SU-DHL-6 (cell line): Measurements from ENCODE around the gene TEX13C.

Experiments
- H2AFZ ChIP-seq: fragments of 200-600 bp; sonication (generic); 2 replicates; pipeline ENCODE4 v1.6.1; 2014; ENCODE audit warnings: low read depth, mild to moderate bottlenecking, moderate library complexity, mixed read lengths, antibody characterized with exemption, low read length; ENCODE audit not compliant: severe bottlenecking
- H3F3A ChIP-seq: fragments of 200-600 bp; shearing (Covaris generic); 2 replicates; pipeline ENCODE4 v1.6.0; 2016; ENCODE audit warnings: antibody characterized with exemption, mild to moderate bottlenecking; ENCODE audit not compliant: insufficient read depth
- H3K27ac ChIP-seq: fragments of 200-600 bp; sonication (generic); 2 replicates; pipeline ENCODE4 v1.5.1; 2016; ENCODE audit warnings: low read depth, mild to moderate bottlenecking, low read length, moderate library complexity, mixed read lengths
- H3K27me3 ChIP-seq: fragments of 200-600 bp; sonication (generic), shearing (Covaris generic); 2 replicates; pipeline ENCODE4 v1.6.0; 2014; ENCODE audit warnings: mild to moderate bottlenecking, low read length
- H3K36me3 ChIP-seq: fragments of 200-600 bp; sonication (generic); 2 replicates; pipeline ENCODE4 v1.6.1; 2014; ENCODE audit warnings: mild to moderate bottlenecking, low read length, mixed read lengths
- H3K4me2 ChIP-seq: fragments of 300-600, 200-600 bp; shearing (Covaris generic), sonication (generic); 2 replicates; pipeline ENCODE4 v1.6.0; 2014; ENCODE audit warnings: low read length, low read depth, mild to moderate bottlenecking; ENCODE audit not compliant: poor library complexity, severe bottlenecking
- H3K4me3 ChIP-seq: fragments of 200-600 bp; sonication (generic); 2 replicates; pipeline ENCODE4 v1.5.1; 2014; ENCODE audit warnings: antibody characterized with exemption, low read length, mild to moderate bottlenecking, mixed read lengths; ENCODE audit not compliant: insufficient read depth, poor library complexity, severe bottlenecking
- H3K79me2 ChIP-seq: fragments of 200-600 bp; sonication (generic); 2 replicates; pipeline ENCODE4 v1.6.1; 2014; ENCODE audit warnings: mild to moderate bottlenecking, low read length, moderate library complexity; ENCODE audit not compliant: insufficient read depth
- H3K9ac ChIP-seq: fragments of 200-600 bp; sonication (generic); 2 replicates; pipeline ENCODE4 v1.7.0; 2014; ENCODE audit warnings: mild to moderate bottlenecking, low read length
- H3K9me2 ChIP-seq: fragments of 200-600 bp; sonication (generic); replicated peaks from 2 replicates; pipeline ENCODE4 v1.6.1; 2014; ENCODE audit warnings: low read length; ENCODE audit not compliant: insufficient read depth
- H3K9me3 ChIP-seq: fragments of 200-600 bp; sonication (generic); 2 replicates; pipeline ENCODE4 v1.6.1; 2014; ENCODE audit warnings: low read length, mixed read lengths; ENCODE audit not compliant: insufficient read depth
- H4K20me1 ChIP-seq: fragments of 200-600 bp; sonication (generic); 2 replicates; pipeline ENCODE4 v1.6.1; 2014; ENCODE audit warnings: low read depth, mild to moderate bottlenecking, antibody characterized with exemption, low read length, moderate library complexity, mixed read lengths
- EZH2phosphoT487 ChIP-seq: fragments of 200-600 bp; sonication (generic), shearing (Covaris generic); conservative IDR thresholded peaks from 2 replicates; pipeline ENCODE4 v1.6.1; 2018; ENCODE audit warnings: mild to moderate bottlenecking, antibody characterized with exemption, low read length, moderate library complexity, mixed read lengths
- TF ChIP-seq, protein P1 (sequence below): fragments of 200-600 bp; sonication (generic); IDR thresholded peaks from one replicate; pipeline ENCODE4 v1.5.1; 2017; ENCODE audit warnings: antibody characterized with exemption, mild to moderate bottlenecking, low read length, moderate library complexity; ENCODE audit not compliant: insufficient read depth, poor library complexity, severe bottlenecking

TEX13C gene

DNA sequence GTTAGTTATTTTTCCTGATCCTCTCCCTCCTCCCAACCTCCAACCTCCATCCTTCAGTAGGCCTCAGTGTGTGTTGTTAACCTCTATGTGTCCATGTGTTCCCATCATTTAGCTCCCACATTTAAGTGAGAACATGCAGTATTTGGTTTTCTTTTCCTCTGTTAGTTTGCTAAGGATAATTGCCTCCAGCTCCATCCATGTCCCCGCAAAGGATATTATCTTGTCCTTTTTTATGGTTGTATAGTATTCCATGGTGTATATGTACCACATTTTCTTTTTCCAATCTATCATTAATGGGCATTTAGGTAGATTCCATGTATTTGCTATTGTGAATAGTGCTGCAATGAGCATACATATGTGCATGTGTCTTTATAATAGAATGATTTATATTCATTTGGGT lies 54.5 kb downstream of the TEX13C start:
- Histone ChIP-seq H3K9me2 (no peaks in the 10 kb centered on the region), H3K27ac (no peak overlapping the region), H3K27me3 (no peaks in the 10 kb centered on the region), H3K79me2 (no peaks in the 10 kb centered on the region), H3K36me3 (no peaks in the 10 kb centered on the region), H3K4me3 (no peak overlapping the region), H3K4me2 (no peak overlapping the region), H3F3A (no peaks in the 10 kb centered on the region), H3K9me3 (no peaks in the 10 kb centered on the region), H2AFZ (no peak overlapping the region), H4K20me1 (no peaks in the 10 kb centered on the region), H3K9ac (no peak overlapping the region)
- no peak for TF ChIP-seq EZH2phosphoT487
- TF ChIP-seq, protein P1, sequence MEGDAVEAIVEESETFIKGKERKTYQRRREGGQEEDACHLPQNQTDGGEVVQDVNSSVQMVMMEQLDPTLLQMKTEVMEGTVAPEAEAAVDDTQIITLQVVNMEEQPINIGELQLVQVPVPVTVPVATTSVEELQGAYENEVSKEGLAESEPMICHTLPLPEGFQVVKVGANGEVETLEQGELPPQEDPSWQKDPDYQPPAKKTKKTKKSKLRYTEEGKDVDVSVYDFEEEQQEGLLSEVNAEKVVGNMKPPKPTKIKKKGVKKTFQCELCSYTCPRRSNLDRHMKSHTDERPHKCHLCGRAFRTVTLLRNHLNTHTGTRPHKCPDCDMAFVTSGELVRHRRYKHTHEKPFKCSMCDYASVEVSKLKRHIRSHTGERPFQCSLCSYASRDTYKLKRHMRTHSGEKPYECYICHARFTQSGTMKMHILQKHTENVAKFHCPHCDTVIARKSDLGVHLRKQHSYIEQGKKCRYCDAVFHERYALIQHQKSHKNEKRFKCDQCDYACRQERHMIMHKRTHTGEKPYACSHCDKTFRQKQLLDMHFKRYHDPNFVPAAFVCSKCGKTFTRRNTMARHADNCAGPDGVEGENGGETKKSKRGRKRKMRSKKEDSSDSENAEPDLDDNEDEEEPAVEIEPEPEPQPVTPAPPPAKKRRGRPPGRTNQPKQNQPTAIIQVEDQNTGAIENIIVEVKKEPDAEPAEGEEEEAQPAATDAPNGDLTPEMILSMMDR, result no peak
